Neural progenitor cell (in vitro differentiated cells): ENCODE measurements around the gene DSCAML1. TPM values are rescaled to one million over a fixed set of nuclear protein-coding genes. Genes with fewer than 3 reads are reported as not detected.

Experiments
- DNase-seq: peaks from one replicate; pipeline ENCODE4 v3.0.0-alpha.2; 2016; ENCODE audit warnings: low spot score
- H2AFZ ChIP-seq: fragments of 200-600 bp; sonication (generic); replicated peaks from 2 replicates; pipeline ENCODE4 v1.6.1; 2016; ENCODE audit warnings: antibody characterized with exemption
- H3F3A ChIP-seq: fragments of 200-600 bp; sonication (generic); 2 replicates; pipeline ENCODE4 v1.6.1; 2016; ENCODE audit warnings: antibody characterized with exemption, low read depth
- H3K27ac ChIP-seq: fragments of 200-600 bp; sonication (generic); 2 replicates; pipeline ENCODE4 v1.5.1; 2016; ENCODE audit warnings: mild to moderate bottlenecking
- H3K27me3 ChIP-seq: fragments of 200-600 bp; sonication (generic); 2 replicates; pipeline ENCODE4 v1.6.1; 2016; ENCODE audit warnings: mild to moderate bottlenecking, moderate library complexity
- H3K36me3 ChIP-seq: fragments of 200-600 bp; sonication (generic); 2 replicates; pipeline ENCODE4 v1.5.1; 2016
- H3K4me1 ChIP-seq: fragments of 200-600 bp; sonication (generic); 2 replicates; pipeline ENCODE4 v1.6.1; 2016; ENCODE audit warnings: mixed run types
- H3K4me2 ChIP-seq: fragments of 200-600 bp; sonication (generic); 2 replicates; pipeline ENCODE4 v1.6.1; 2016
- H3K4me3 ChIP-seq: fragments of 200-600 bp; sonication (generic); 2 replicates; pipeline ENCODE4 v1.5.1; 2016
- H3K79me2 ChIP-seq: fragments of 200-600 bp; sonication (generic); 2 replicates; pipeline ENCODE4 v1.6.1; 2016; ENCODE audit warnings: low read depth
- H3K9ac ChIP-seq: fragments of 200-600 bp; sonication (generic); 2 replicates; pipeline ENCODE4 v1.6.1; 2016
- H3K9me3 ChIP-seq: fragments of 200-600 bp; sonication (generic); 2 replicates; pipeline ENCODE4 v1.5.1; 2016; ENCODE audit warnings: low read depth
- H4K20me1 ChIP-seq: fragments of 200-600 bp; sonication (generic); 2 replicates; pipeline ENCODE4 v1.6.1; 2016; ENCODE audit warnings: low read depth
- H3K27ac Mint-ChIP-seq: 3 replicates; pipeline ENCODE4 v1.8.0; 2021; ENCODE audit warnings: mixed read lengths
- H3K27me3 Mint-ChIP-seq: 2 replicates; pipeline ENCODE4 v1.8.0; 2022; ENCODE audit warnings: low read depth, mild to moderate bottlenecking, inconsistent platforms, moderate library complexity, mixed read lengths; ENCODE audit not compliant: insufficient read depth
- H3K36me3 Mint-ChIP-seq: 3 replicates; pipeline ENCODE4 v1.8.0; 2021; ENCODE audit warnings: mixed read lengths
- H3K4me1 Mint-ChIP-seq: 3 replicates; pipeline ENCODE4 v1.8.0; 2021; ENCODE audit warnings: mixed read lengths
- H3K4me3 Mint-ChIP-seq: 3 replicates; pipeline ENCODE4 v1.8.0; 2021; ENCODE audit warnings: mild to moderate bottlenecking, moderate library complexity, mixed read lengths
- H3K9me3 Mint-ChIP-seq: 3 replicates; pipeline ENCODE4 v1.8.0; 2020; ENCODE audit warnings: mixed read lengths
- EZH2 ChIP-seq: fragments of 200-600 bp; sonication (generic); IDR thresholded peaks from 2 replicates; pipeline ENCODE4 v1.6.1; 2017; ENCODE audit warnings: antibody characterized with exemption, mild to moderate bottlenecking, moderate library complexity
- EZH2phosphoT487 ChIP-seq: fragments of 200-600 bp; sonication (generic); IDR thresholded peaks from 2 replicates; pipeline ENCODE4 v1.6.1; 2017; ENCODE audit warnings: antibody characterized with exemption
- total RNA-seq: library from RNA; depleted of rRNA; stranded (reverse); fragments of >200 nt; gene quantifications from 2 replicates; pipeline ENCODE4 v1.2.3, GENCODE V29; 2015; ENCODE audit warnings: low replicate concordance
- TF ChIP-seq, protein P1 (sequence below): fragments of 200-600 bp; sonication (generic); IDR thresholded peaks from 2 replicates; pipeline ENCODE4 v1.5.1; 2017; ENCODE audit warnings: antibody characterized with exemption, mild to moderate bottlenecking

DSCAML1 gene
- total RNA-seq, 1 donor from 2014 or later, result 0.06 TPM

GRCh38 chr11:117502779-117503100 is 294.3 kb downstream of the DSCAML1 start:
- Histone ChIP-seq H3F3A (no peaks in the 10 kb centered on the region), H2AFZ (no peak overlapping the region), H3K4me3 (no peak overlapping the region), H3K36me3 (no peaks in the 10 kb centered on the region), H3K9me3 (no peaks in the 10 kb centered on the region), H3K4me1 (peaks cover 13% of the 10 kb centered on the region), H3K27me3 (peaks cover 4% of the 10 kb centered on the region), H3K9ac (no peak overlapping the region), H3K79me2 (no peaks in the 10 kb centered on the region), H4K20me1 (no peaks in the 10 kb centered on the region), H3K27ac (no peak overlapping the region), H3K4me2 (no peak overlapping the region)
- Mint-ChIP-seq H3K4me1 (peaks cover 21% of the 10 kb centered on the region), H3K36me3 (no peaks in the 10 kb centered on the region), H3K27me3 (peaks cover 13% of the 10 kb centered on the region), H3K9me3 (no peaks in the 10 kb centered on the region), H3K4me3 (no peak overlapping the region), H3K27ac (peak overlapping the region; percentile 46)
- no peak for TF ChIP-seq EZH2phosphoT487
- no peak for TF ChIP-seq EZH2
- TF ChIP-seq, protein P1, sequence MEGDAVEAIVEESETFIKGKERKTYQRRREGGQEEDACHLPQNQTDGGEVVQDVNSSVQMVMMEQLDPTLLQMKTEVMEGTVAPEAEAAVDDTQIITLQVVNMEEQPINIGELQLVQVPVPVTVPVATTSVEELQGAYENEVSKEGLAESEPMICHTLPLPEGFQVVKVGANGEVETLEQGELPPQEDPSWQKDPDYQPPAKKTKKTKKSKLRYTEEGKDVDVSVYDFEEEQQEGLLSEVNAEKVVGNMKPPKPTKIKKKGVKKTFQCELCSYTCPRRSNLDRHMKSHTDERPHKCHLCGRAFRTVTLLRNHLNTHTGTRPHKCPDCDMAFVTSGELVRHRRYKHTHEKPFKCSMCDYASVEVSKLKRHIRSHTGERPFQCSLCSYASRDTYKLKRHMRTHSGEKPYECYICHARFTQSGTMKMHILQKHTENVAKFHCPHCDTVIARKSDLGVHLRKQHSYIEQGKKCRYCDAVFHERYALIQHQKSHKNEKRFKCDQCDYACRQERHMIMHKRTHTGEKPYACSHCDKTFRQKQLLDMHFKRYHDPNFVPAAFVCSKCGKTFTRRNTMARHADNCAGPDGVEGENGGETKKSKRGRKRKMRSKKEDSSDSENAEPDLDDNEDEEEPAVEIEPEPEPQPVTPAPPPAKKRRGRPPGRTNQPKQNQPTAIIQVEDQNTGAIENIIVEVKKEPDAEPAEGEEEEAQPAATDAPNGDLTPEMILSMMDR, result no peak
- DNase-seq, result no peak

DNA sequence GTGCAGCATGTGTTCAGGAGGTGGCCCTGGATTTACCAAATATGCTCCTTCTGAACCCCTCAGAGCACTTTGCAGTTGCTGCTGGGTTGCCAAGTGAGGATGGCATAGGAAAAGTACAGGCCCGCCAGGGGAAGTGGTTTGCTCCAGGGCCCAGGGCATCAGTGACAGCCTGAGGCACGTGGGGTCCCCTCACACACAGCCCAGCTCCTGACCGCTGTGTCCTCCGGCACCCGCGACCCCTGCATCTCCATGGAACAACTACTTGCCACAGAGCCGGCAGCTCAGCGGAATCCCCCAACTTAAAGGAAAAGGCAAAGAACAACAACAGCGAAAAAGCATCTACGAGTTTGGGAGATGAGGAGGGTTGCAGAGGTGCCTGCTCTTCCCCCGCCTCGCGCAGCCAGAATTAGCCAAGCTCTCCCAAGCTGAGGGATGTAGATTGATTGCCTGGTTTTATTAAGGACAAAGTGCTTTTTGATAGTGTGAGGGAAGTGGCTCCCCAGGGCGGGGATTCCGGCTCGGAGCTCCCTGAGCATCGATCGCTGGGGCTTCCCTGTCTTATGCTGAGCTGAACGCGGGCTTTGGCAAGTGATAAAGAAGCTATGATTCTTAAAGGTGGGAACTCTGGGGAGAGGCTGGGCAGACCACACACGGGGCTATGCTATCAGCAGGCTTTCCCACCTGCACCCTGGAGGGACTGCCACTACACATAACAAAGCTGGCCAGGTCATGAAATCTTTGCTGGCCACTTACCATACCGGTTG is 294.8 kb downstream of the DSCAML1 start:
- no peaks in the 10 kb centered on the region for H3K9me3 Mint-ChIP-seq
- H3K27ac Mint-ChIP-seq, result peak overlapping the region; percentile 46
- Histone ChIP-seq H3F3A (no peaks in the 10 kb centered on the region), H3K4me1 (peaks cover 13% of the 10 kb centered on the region), H2AFZ (peak overlapping the region; percentile 90), H4K20me1 (no peaks in the 10 kb centered on the region), H3K79me2 (no peaks in the 10 kb centered on the region), H3K9ac (no peak overlapping the region), H3K27me3 (peaks cover 4% of the 10 kb centered on the region), H3K4me2 (no peak overlapping the region), H3K4me3 (no peak overlapping the region), H3K9me3 (no peaks in the 10 kb centered on the region), H3K27ac (no peak overlapping the region), H3K36me3 (no peaks in the 10 kb centered on the region)
- H3K27me3 Mint-ChIP-seq, result peaks cover 13% of the 10 kb centered on the region
- TF ChIP-seq EZH2 (no peak), EZH2phosphoT487 (no peak)
- TF ChIP-seq, protein P1, result no peak
- no peaks in the 10 kb centered on the region for H3K36me3 Mint-ChIP-seq
- H3K4me3 Mint-ChIP-seq, result no peak overlapping the region
- no peak for DNase-seq
- H3K4me1 Mint-ChIP-seq, result peaks cover 21% of the 10 kb centered on the region

DNA sequence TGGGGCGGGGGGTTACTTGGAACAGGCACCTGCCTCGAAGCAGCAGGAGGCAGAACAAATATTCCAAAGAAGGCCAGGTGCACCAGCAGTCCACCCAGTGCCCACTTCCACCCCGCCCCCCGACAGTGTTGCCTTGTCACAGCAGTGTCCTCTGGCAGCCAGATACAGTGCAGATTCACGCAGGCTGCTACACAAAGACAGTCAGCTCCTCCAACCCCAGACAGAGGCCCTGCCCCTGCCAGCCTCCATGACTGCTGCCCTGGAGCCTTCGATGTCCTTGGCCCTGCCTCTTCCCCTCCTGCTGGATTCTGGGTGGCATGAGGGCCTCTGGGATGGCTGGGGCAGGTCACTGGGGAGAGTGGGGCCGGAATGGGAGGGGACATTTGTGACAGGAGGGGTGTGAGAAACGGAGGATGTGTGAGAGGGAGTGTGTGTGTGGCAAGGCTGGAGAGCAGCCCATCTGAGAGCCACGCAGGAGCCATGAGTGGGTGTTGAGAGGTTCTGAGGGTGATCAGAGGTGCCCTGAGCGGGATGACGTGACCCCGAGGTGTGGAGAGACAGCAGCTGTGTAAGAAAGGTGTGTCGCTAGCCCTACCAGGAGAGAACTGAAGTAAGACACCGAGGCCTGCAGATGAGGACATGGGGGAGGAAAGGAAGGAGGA is 295.6 kb downstream of the DSCAML1 start:
- no peaks in the 10 kb centered on the region for H3K36me3 Mint-ChIP-seq
- Histone ChIP-seq H3K27ac (no peak overlapping the region), H3F3A (no peaks in the 10 kb centered on the region), H3K36me3 (no peaks in the 10 kb centered on the region), H3K27me3 (peaks cover 4% of the 10 kb centered on the region), H3K79me2 (no peaks in the 10 kb centered on the region), H4K20me1 (no peaks in the 10 kb centered on the region), H3K4me3 (no peak overlapping the region), H3K9me3 (no peaks in the 10 kb centered on the region), H2AFZ (no peak overlapping the region), H3K4me1 (peaks cover 13% of the 10 kb centered on the region), H3K4me2 (no peak overlapping the region), H3K9ac (no peak overlapping the region)
- peak overlapping the region; percentile 15 for H3K4me3 Mint-ChIP-seq
- H3K4me1 Mint-ChIP-seq, result peaks cover 21% of the 10 kb centered on the region
- peaks cover 18% of the 10 kb centered on the region for H3K27me3 Mint-ChIP-seq
- H3K9me3 Mint-ChIP-seq, result no peaks in the 10 kb centered on the region
- TF ChIP-seq, protein P1, result no peak
- no peak for TF ChIP-seq EZH2
- TF ChIP-seq EZH2phosphoT487, result no peak
- H3K27ac Mint-ChIP-seq, result no peak overlapping the region
- no peak for DNase-seq
